Pancreas (tissue), 10 donors: Measurements from ENCODE around the gene TAS1R3. TPM values are rescaled to one million over a fixed set of nuclear protein-coding genes. Genes with fewer than 3 reads are reported as not detected.
A peak's percentile ranks its signal among the peaks of the same experiment; 100 is the strongest.

Experiments
- ATAC-seq, 4 donors: fragments of 200-7000 bp; cut with Tn5 transposase; one replicate each; pipeline versions ENCODE4 v1.8.0 to v1.9.1; 2020; ENCODE audit warnings: mild to moderate bottlenecking in 4 of 4, moderate library complexity in 4 of 4
- DNase-seq, 6 donors: peaks; one replicate each; pipeline ENCODE4 v3.0.0-alpha.2; 2020
- FAIRE-seq: peaks from 2 replicates; lab custom pipeline; 2012; peaks lifted over from hg19 to GRCh38; lab: Jason Lieb, UNC
- H3K27ac ChIP-seq, 4 donors: fragments of 200-600 bp; sonication (generic); 1 replicate in 3 of 4; 2 replicates in 1 of 4; pipeline versions ENCODE4 v1.5.0 to v1.8.0; 2020
- H3K27me3 ChIP-seq, 4 donors: fragments of 200-600 bp; one replicate each; pipeline ENCODE4 v1.8.0; 2021
- H3K36me3 ChIP-seq, 3 donors: fragments of 200-600 bp; sonication (generic) in 1 of 3; one replicate each; pipeline versions ENCODE4 v1.5.0 to v1.8.0; 2020 to 2021
- H3K4me1 ChIP-seq, 3 donors: fragments of 200-600 bp; one replicate each; pipeline ENCODE4 v1.8.0; 2021
- H3K4me3 ChIP-seq, 4 donors: fragments of 200-600 bp; sonication (generic) in 2 of 4; one replicate each; pipeline versions ENCODE4 v1.5.0 to v1.8.0; 2020 to 2021
- H3K9me3 ChIP-seq, 4 donors: fragments of 200-600 bp; one replicate each; pipeline ENCODE4 v1.8.0; 2021
- WGBS, 2 donors: extraction: QIAGEN DNeasy Blood & Tissue Kit; methylation state at CpG; one replicate each; pipeline ENCODE4 v1.1.7; 2013; 5-methylcytosine and 5-hydroxymethylcytosine counted together
- intact Hi-C, 3 donors: fragments of 100-400 bp; cut with DNase I; formaldehyde crosslinking; loops; one replicate each; pipeline versions ENCODE4 v1.11.1 to v1.14.2; 2022
- polyA plus RNA-seq, 2 donors: library from polyadenylated mRNA; stranded (reverse); fragments of 200-250 nt; gene quantifications; one replicate each; pipeline ENCODE4 v1.2.3, GENCODE V29; 2013
- total RNA-seq, 6 donors: library from RNA; stranded (reverse); fragmentation: NEBNext Ultra II Directional in 4 of 6; extraction: Animal tissue kit (Norgen Biotek cat#: 25700) in 4 of 6; gene quantifications; one replicate each; pipeline versions ENCODE4 v1.2.1 to v1.2.4, GENCODE V29; 2021 to 2023
- TF ChIP-seq, protein P1 (sequence below), 4 donors: fragments of 200-600 bp; sonication (generic) in 3 of 4; IDR thresholded peaks; one replicate each; pipeline versions ENCODE4 v1.5.0 to v1.8.0; 2021; ENCODE audit warnings: antibody characterized with exemption in 4 of 4
- donor health status: healthy with polysubstance abuse.
- donor health status: DM: no; HTN: no; CAD: no; lungs with moderate emphysema.
- donor health status: DM: no; HTN: no; CAD: no.
- donor health status: control.
- donor health status: control.
- donor health status: Bipolar disorder and iron deficiency.
- donor health status: DM: yes; HTN: yes; CAD: no.
- donor health status: DM: no; HTN: no; CAD: no.
- donor health status: DM: no; HTN: no; CAD: no.
- donor health status: DM: yes; HTN: yes; CAD: no.

TAS1R3 gene
- total and polyA plus RNA-seq, 8 donors: 0.04 to 0.41 (median 0.12) TPM

DNA sequence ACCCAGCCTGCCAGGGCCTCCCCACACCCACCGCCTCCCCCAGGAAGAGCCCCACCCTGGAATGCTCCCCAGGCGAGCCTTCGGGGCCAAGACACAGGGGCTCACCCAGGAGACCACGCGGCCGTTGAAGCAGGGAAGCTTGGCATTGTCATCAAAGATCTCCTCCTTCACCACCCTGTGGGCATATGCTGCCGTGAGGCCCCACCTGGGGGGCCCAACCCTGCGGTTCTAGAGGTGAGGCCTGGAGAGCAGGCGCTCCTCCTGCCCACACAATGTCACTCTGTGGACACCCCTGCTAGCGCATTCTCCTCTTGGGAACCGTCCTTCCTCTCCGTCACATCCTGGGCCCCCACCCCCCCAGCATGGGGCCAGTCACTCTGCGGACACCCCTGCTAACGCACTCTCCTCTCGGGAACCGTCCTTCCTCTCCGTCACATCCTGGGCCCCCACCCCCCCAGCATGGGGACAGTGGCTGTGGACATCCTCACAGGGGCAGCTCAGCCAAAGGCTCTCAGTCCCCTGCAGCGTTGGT, 11.6 kb downstream of the TAS1R3 start:
- Histone ChIP-seq H3K9me3 (no peaks in the 10 kb centered on the region), H3K36me3 (peaks cover 0 to 18% (median 5%) of the 10 kb centered on the region in 3 donors), H3K27ac (no peak overlapping the region), H3K4me1 (peaks cover 8 to 20% (median 11%) of the 10 kb centered on the region in 3 donors), H3K27me3 (no peaks in the 10 kb centered on the region), H3K4me3 (no peak overlapping the region)
- WGBS, 2 donors: 85 to 87% methylated on average over 18 of the region's 18 CpGs
- no peak for ATAC-seq
- TF ChIP-seq, protein P1, sequence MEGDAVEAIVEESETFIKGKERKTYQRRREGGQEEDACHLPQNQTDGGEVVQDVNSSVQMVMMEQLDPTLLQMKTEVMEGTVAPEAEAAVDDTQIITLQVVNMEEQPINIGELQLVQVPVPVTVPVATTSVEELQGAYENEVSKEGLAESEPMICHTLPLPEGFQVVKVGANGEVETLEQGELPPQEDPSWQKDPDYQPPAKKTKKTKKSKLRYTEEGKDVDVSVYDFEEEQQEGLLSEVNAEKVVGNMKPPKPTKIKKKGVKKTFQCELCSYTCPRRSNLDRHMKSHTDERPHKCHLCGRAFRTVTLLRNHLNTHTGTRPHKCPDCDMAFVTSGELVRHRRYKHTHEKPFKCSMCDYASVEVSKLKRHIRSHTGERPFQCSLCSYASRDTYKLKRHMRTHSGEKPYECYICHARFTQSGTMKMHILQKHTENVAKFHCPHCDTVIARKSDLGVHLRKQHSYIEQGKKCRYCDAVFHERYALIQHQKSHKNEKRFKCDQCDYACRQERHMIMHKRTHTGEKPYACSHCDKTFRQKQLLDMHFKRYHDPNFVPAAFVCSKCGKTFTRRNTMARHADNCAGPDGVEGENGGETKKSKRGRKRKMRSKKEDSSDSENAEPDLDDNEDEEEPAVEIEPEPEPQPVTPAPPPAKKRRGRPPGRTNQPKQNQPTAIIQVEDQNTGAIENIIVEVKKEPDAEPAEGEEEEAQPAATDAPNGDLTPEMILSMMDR (IDR thresholded peaks at IDR 0.05): no peak
- FAIRE-seq: no peak
- intact Hi-C loops: no loop called here
- peak in 1 of 6 donors; percentile 31 for DNase-seq

DNA sequence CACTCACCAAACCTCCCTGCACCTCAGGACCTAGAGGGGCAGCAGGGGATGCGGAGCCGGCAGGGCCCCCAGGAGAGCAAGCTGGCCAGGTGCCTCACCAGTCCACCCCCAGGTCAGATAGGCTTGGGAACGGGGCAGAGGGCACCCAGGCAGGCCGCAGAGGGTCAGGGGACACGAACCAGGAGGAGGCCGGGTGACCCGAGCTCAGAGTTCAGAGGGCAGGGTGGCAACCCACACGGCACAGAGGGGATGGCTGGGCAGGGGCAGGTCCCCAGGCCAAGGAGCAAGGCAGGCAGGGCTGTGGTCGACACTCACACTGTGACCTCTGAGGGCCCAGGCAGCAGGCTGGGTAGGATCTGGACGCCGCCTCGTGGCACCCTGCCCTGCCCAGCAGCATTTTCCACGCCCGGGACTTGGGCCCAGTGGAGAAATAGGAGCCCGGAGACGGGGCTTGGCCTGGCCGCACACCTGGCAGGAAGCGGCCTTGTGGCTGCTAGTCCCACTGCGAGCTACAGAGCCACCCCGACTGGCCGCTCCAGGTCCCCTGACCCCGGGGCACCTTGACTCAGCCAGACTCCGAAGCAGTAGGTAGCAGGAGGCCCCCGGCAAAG, 12.8 kb downstream of the TAS1R3 start:
- Histone ChIP-seq H3K36me3 (peaks cover 0 to 7% (median 0%) of the 10 kb centered on the region in 3 donors), H3K27me3 (no peaks in the 10 kb centered on the region), H3K4me3 (no peak overlapping the region), H3K27ac (no peak overlapping the region), H3K4me1 (peaks cover 8 to 20% (median 11%) of the 10 kb centered on the region in 3 donors), H3K9me3 (no peaks in the 10 kb centered on the region)
- TF ChIP-seq, protein P1 (IDR thresholded peaks at IDR 0.05): no peak
- WGBS, 2 donors: 80 to 89% methylated on average over 24 of the region's 24 CpGs
- intact Hi-C loops: no loop called here
- ATAC-seq (no peak), DNase-seq (peak in 1 of 6 donors; percentile 38), FAIRE-seq (no peak)

DNA sequence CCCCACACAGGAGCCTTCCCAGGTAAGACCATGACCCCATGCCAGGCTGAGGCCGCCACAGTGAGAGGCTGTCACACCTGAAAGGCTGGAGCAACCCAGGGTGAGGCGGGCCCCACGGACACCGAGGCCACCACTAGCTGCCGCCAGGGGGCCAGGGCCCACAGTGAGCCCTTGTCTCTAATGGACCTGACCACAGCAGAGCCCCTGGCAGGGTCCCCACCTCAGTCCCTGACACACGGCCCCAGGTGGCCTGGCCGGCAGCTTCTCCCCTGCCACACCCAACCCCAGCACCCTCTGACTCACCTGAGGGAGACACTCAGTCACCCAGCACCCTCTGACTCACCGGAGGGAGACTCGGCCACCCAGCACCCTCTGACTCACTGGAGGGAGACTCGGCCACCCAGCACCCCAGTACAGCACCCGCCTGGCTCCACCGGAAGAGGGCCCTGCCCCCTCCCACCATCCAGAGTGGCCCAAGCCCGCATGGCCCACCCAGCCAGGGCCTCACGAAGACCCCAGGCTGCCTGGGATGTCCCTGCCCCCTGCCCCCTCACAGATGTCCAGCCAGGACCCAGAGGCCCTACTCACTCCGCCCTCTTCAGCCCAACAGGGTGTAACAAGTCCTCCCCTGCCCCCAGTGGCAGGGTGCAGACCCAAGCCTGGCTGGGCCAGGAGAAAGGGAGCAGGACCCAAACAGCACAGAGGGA, 13.7 kb downstream of the TAS1R3 start:
- peaks cover 8 to 20% (median 11%) of the 10 kb centered on the region in 3 donors for H3K4me1 ChIP-seq
- DNase-seq: peak in 1 of 6 donors; percentile 59
- no peaks in the 10 kb centered on the region for H3K9me3 ChIP-seq
- H3K27me3 ChIP-seq: no peaks in the 10 kb centered on the region
- no peaks in the 10 kb centered on the region for H3K36me3 ChIP-seq
- no peak overlapping the region for H3K4me3 ChIP-seq
- no peak for FAIRE-seq
- no peak overlapping the region for H3K27ac ChIP-seq
- intact Hi-C loops: no loop called here
- peak in 1 of 4 donors; percentile 2 for ATAC-seq
- TF ChIP-seq, protein P1 (IDR thresholded peaks at IDR 0.05): peak in 1 of 4 donors; percentile 29
- 62 to 72% methylated on average over 15 of the region's 15 CpGs for WGBS, 2 donors

GRCh38 chr1:1345384-1345783, 14.3 kb downstream of the TAS1R3 start:
- 73 to 76% methylated on average over 15 to 16 of the region's 16 CpGs for WGBS, 2 donors
- H3K4me1 ChIP-seq: peaks cover 8 to 20% (median 11%) of the 10 kb centered on the region in 3 donors
- H3K27ac ChIP-seq: no peak overlapping the region
- intact Hi-C loops: no loop called here
- H3K9me3 ChIP-seq: no peaks in the 10 kb centered on the region
- DNase-seq: peak in 1 of 6 donors; percentile 57
- no peaks in the 10 kb centered on the region for H3K36me3 ChIP-seq
- H3K27me3 ChIP-seq: no peaks in the 10 kb centered on the region
- TF ChIP-seq, protein P1 (IDR thresholded peaks at IDR 0.05): no peak
- no peak for ATAC-seq
- FAIRE-seq: no peak
- H3K4me3 ChIP-seq: no peak overlapping the region
